Adipocyte (in vitro differentiated cells): Measurements from ENCODE around the gene MLEC.
A peak's percentile ranks its signal among the peaks of the same experiment; 100 is the strongest.

Experiments
- DNase-seq: peaks from one replicate; pipeline ENCODE4 v3.0.0-alpha.2; 2015; ENCODE audit warnings: low read depth
- H3K27me3 ChIP-seq: replicated peaks from 2 replicates; pipeline ENCODE4 v1.7.0; 2013; ENCODE audit warnings: mild to moderate bottlenecking, low read length, moderate library complexity; ENCODE audit not compliant: control insufficient read depth, insufficient read depth
- H3K36me3 ChIP-seq: 2 replicates; pipeline ENCODE4 v1.7.0; 2013; ENCODE audit warnings: low read length, mild to moderate bottlenecking, moderate library complexity; ENCODE audit not compliant: control insufficient read depth, insufficient read depth, severe bottlenecking
- H3K4me1 ChIP-seq: 2 replicates; pipeline ENCODE4 v1.7.0; 2013; ENCODE audit warnings: mild to moderate bottlenecking, low read length, moderate library complexity; ENCODE audit not compliant: control insufficient read depth, insufficient read depth
- H3K4me3 ChIP-seq: 2 replicates; pipeline ENCODE4 v1.7.0; 2013; ENCODE audit warnings: mild to moderate bottlenecking, low read length, moderate library complexity
- H3K9ac ChIP-seq: 2 replicates; pipeline ENCODE4 v1.7.0; 2013; ENCODE audit warnings: mild to moderate bottlenecking, low read length, moderate library complexity
- H3K9me3 ChIP-seq: 2 replicates; pipeline ENCODE4 v1.7.0; 2013; ENCODE audit warnings: mild to moderate bottlenecking, low read length, moderate library complexity; ENCODE audit not compliant: control insufficient read depth

Gene MLEC

DNA sequence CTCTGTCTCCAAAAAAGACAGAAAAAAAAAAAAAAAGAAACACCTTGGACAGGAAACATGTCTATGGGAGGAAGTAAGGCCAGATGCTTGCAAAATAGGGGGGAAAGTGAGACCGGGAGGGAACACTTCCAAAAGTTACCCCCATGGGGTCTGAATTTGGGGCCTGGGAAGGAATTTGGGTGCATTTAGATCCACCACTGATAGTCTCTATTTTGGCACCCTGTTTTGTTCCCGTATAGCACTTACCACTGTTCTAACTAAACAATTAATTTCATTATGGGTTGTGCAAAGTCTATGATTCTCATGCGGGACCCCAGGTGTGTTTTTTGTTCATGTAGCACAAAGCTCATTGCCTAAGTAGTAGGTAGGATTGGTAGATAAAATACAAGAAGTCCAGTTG lies 1.4 kb upstream of the MLEC start:
- Histone ChIP-seq H3K4me3 (peak overlapping the region; percentile 96), H3K9ac (peak overlapping the region; percentile 87), H3K9me3 (no peaks in the 10 kb centered on the region), H3K27me3 (no peaks in the 10 kb centered on the region), H3K4me1 (peaks cover 30% of the 10 kb centered on the region), H3K36me3 (no peaks in the 10 kb centered on the region)
- no peak for DNase-seq

DNA sequence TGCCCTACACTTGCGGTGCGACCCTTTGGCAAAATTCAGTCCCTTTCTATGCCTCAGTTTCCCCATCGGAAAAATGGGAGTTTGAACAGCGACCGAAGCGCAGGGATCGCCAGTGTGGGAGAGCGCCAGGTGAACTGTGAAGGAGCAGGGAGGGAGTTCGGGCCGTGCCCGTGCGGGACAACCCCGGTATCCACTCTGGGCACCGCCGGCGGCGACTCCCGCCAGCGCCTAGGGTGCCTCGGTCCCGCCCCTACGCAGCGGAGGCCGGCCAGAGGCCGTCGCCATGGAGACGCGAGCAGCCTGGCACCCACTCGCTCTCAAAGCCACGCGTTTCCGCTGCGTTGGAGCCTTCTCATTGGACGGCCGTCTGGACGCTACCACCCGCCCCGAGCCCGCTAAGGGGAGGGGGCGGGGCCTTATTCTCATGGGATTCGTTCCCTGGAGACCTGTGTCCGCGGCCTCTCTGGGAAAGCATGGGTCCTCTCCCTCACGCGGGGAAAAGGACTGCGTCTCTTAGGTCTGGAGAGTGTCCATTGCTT lies 729 bp upstream of the MLEC start:
- peaks cover 37% of the 10 kb centered on the region for H3K4me1 ChIP-seq
- peak overlapping the region; percentile 87 for H3K9ac ChIP-seq
- peak overlapping the region; percentile 96 for H3K4me3 ChIP-seq
- no peaks in the 10 kb centered on the region for H3K9me3 ChIP-seq
- H3K36me3 ChIP-seq = no peaks in the 10 kb centered on the region
- peak; percentile 99 for DNase-seq
- H3K27me3 ChIP-seq = no peaks in the 10 kb centered on the region

DNA sequence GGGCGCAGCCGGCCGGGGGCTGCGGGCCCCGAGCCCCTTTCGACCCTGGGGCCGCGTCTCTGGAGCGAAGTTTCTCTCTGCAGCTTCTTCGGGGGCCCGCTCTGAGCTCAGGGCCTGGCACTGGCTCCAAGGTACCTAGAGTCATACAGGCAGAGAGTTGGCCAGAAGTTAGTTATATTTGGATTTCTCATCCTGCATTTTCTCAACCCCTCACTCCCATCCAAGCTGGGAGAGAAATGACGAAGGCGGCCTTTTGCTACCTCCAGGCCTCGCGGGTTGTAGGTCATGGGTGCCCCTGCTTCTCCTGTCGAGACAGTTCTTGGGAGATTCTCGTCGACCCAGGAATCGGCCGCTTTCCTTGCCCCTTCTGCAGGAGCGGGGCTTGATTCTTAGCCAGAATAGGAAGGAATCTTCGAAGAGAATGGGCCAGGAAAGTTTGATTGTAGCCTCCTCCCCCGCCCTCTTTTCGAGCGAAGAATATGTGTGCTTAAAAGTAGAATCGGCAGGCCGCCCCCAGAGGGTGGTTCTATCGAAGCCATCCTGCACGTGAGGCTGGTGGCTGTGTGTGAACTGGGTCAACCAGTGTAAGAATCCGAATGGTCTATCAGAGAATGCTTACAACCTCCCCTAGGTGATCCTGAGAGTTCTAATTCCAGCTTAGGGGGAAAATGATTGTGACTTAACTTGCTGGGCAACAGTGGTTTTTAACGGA lies 785 bp downstream of the MLEC start:
- H3K9ac ChIP-seq = peak overlapping the region; percentile 96
- H3K4me3 ChIP-seq = peak overlapping the region; percentile 96
- no peaks in the 10 kb centered on the region for H3K36me3 ChIP-seq
- DNase-seq = peak; percentile 60
- H3K27me3 ChIP-seq = no peaks in the 10 kb centered on the region
- H3K9me3 ChIP-seq = no peaks in the 10 kb centered on the region
- H3K4me1 ChIP-seq = peaks cover 47% of the 10 kb centered on the region

DNA sequence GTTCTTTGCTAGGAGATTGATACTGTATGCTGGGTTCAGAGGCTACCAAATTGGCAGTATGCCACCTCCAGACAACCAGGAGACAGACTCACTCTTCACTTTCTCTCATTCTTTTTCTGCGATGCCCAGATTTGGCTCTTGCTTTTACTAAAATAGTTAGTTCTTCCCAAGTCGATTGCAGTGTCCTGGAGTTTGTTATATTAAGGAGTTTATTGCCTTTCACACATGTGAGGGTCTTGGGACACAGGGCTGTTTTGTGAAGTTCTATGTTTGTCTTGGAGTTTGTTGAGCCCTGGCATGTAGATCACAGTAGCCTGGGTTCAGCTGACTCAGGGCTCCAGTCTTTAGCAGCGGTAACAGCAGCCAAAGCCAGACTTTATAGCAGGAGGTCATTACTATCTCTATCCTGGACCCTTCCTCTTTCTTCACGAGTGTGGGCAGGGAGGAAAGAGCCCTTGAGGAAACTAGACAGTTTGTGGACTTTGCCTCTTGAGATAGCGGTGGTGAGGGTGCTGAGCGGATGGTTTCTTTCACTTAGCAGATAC lies 1.6 kb downstream of the MLEC start:
- H3K36me3 ChIP-seq = peaks cover under 1% of the 10 kb centered on the region
- peak overlapping the region; percentile 96 for H3K9ac ChIP-seq
- peak; percentile 59 for DNase-seq
- peak overlapping the region; percentile 96 for H3K4me3 ChIP-seq
- H3K9me3 ChIP-seq = no peaks in the 10 kb centered on the region
- H3K4me1 ChIP-seq = peaks cover 48% of the 10 kb centered on the region
- no peaks in the 10 kb centered on the region for H3K27me3 ChIP-seq

DNA sequence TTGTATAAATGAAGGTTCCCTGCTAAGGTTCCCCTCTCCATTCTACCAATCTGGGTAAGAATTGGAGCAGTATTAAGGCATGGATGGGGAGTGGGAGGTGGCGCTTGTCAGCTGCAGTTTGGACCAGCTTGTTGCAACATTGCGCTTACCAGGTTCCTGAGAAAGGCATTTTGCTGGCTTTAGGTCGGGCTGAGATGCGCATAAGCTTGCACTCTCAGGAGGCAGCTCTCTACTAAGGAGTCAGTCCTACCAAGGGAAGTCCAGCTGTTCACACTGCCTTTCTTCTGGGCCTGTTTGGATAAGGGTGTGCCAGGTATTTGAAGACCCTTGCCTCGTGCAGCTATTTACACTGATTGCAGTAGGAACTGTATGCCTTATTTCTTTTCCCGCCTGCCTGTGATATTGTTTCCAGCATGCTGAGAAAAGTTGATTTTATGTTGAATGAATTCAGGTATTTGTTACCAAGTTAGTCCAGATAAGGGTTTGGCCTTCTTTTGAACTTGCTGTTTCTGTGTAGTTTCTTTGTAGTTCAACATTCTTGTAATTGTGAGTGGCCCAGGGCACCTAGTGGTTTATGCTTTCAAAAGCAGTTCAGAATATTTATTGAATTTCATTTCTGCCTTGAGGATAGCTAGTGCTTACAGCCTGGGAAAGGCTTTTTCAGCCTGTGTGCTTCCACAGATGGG lies 2.6 kb downstream of the MLEC start:
- Histone ChIP-seq H3K4me3 (peak overlapping the region; percentile 96), H3K36me3 (peaks cover 10% of the 10 kb centered on the region), H3K9me3 (no peaks in the 10 kb centered on the region), H3K4me1 (peaks cover 48% of the 10 kb centered on the region), H3K27me3 (no peaks in the 10 kb centered on the region), H3K9ac (peak overlapping the region; percentile 96)
- peak; percentile 38 for DNase-seq

DNA sequence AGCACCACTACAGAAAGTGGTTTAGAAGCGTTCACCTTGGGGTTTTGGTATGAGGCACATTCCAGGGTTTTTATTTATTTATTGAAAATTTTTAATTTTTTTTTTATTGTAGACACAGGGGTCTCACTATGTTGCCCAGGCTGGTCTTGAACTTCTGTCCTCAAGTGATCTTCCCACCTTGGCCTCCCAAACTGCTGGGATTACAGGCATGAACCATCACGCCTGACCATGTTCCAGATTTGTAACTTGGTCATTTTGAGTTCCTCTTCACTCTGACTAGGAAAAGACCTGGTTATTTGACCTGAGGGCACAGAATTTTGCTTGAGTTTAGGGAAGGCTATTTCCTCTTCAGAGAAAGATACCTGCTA lies 3.1 kb downstream of the MLEC start:
- no peak for DNase-seq
- Histone ChIP-seq H3K9me3 (no peaks in the 10 kb centered on the region), H3K27me3 (no peaks in the 10 kb centered on the region), H3K4me3 (no peak overlapping the region), H3K4me1 (peaks cover 48% of the 10 kb centered on the region), H3K9ac (no peak overlapping the region), H3K36me3 (peaks cover 15% of the 10 kb centered on the region)

DNA sequence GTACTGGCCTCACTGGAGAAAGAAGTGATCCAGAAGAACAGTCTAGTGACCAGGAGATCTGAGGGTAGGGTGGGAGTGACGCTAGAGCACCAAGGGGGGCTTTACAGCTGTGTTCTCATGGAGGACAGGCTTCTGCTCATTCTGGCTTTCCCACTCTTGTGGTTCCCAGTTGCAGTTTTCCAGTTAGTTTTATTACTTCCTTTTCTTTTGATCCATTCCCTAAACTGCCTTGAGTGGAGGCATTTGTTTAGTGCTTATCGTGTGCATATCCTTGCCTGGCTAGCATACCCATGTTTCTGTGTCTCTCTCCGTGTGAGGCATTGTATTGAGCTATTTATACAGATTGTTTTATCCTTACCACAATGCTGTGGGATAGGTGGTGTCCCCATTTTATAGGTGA lies 4.0 kb downstream of the MLEC start:
- H3K9ac ChIP-seq = no peak overlapping the region
- peaks cover 46% of the 10 kb centered on the region for H3K4me1 ChIP-seq
- peaks cover 24% of the 10 kb centered on the region for H3K36me3 ChIP-seq
- H3K4me3 ChIP-seq = no peak overlapping the region
- no peaks in the 10 kb centered on the region for H3K27me3 ChIP-seq
- no peaks in the 10 kb centered on the region for H3K9me3 ChIP-seq
- no peak for DNase-seq

DNA sequence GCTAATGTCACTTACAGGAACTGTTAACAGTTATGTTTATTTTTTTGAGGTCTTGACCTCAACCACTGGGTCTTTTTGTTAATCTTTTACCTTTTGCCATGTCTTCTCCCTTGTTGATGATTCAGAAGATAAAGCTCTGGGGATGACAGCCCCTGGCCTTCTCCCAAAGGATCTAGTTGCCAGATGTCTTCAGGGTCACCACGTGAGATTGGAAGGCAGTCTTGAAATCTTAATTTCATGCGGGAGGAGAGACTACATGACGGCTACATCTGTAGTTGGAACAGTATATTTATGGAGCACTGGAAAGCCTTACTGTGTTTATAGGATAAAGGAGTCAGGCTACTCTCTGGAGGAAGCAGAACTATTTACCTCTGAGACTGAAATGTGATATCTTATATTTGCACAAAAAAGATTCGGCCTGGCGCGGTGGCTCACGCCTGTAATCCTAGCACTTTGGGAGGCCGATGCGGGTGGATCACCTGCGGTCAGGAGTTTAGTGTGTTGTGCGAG lies 5.6 kb downstream of the MLEC start:
- Histone ChIP-seq H3K9me3 (no peaks in the 10 kb centered on the region), H3K36me3 (peaks cover 40% of the 10 kb centered on the region), H3K9ac (no peak overlapping the region), H3K27me3 (no peaks in the 10 kb centered on the region), H3K4me3 (no peak overlapping the region), H3K4me1 (peaks cover 44% of the 10 kb centered on the region)
- DNase-seq = no peak

DNA sequence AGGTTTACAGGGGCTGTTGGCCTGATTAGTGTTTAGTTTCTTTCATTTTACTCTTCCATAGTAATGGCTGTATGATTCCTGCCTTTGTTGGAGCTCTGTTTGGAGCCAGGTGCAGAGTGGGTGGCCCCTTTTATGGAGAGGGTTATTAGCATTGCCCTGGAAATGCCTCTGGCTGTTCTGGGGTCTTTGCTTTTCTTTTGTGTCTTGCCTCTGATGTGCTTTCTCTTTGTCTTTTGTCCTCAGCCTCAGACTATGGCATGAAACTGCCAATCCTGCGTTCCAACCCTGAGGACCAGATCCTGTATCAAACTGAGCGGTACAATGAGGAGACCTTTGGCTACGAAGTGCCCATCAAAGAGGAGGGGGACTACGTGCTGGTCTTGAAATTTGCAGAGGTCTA lies 6.9 kb downstream of the MLEC start:
- Histone ChIP-seq H3K36me3 (peaks cover 52% of the 10 kb centered on the region), H3K4me3 (no peak overlapping the region), H3K4me1 (peaks cover 34% of the 10 kb centered on the region), H3K9me3 (no peaks in the 10 kb centered on the region), H3K9ac (no peak overlapping the region), H3K27me3 (no peaks in the 10 kb centered on the region)
- no peak for DNase-seq

DNA sequence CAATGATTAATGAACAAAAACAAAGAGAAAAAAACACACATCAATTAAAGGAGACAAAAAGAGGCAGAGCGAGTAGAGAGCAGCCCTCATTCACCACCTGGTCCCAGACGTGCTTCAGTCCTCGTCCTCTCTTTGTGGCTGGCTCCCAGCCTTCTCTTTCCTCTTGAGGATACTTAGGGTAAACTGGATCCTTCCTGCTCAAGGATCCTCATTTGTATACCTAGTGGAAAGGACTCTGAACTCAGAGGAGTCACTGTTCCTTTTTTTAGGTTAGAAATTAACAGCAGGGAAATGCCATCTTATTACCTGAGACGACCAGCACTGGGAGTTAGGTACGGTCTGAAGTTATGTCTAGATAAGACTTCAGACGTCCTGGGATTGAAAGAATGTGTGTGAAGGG lies 9.7 kb downstream of the MLEC start:
- H3K4me1 ChIP-seq = peaks cover 8% of the 10 kb centered on the region
- H3K27me3 ChIP-seq = no peaks in the 10 kb centered on the region
- no peak overlapping the region for H3K4me3 ChIP-seq
- no peak for DNase-seq
- H3K9ac ChIP-seq = no peak overlapping the region
- no peaks in the 10 kb centered on the region for H3K9me3 ChIP-seq
- peaks cover 80% of the 10 kb centered on the region for H3K36me3 ChIP-seq

DNA sequence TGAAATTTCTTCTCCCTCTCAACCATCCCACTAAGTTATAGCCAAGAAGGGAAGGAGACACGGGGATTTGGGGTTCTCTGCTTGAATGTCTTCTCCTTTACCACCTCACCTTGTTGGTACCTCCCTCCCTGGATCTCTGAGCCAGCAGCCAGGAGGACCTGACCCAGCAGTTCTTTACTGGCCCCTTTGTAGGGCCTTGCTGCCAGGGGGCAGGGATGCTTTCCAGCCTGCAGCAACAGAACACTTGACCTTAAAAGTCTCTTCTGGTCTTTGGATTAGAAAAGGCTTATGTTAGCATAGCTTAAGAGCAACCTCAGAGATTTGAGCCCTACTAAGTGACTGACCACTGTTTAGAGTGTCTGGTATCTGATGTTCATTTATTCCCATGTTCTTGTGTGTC lies 10.4 kb downstream of the MLEC start:
- Histone ChIP-seq H3K27me3 (no peaks in the 10 kb centered on the region), H3K36me3 (peaks cover 85% of the 10 kb centered on the region), H3K9ac (no peak overlapping the region), H3K4me3 (no peak overlapping the region), H3K9me3 (no peaks in the 10 kb centered on the region), H3K4me1 (peaks cover 4% of the 10 kb centered on the region)
- no peak for DNase-seq
